Chondrocyte (in vitro differentiated cells): ENCODE measurements around the gene PRH1. TPM values are rescaled to one million over a fixed set of nuclear protein-coding genes. Genes with fewer than 3 reads are reported as not detected.

Experiments
- DNase-seq: peaks from one replicate; pipeline ENCODE4 v3.0.0; 2021; ENCODE audit warnings: mixed read lengths, low spot score
- H3K27ac Mint-ChIP-seq: one replicate; pipeline ENCODE4 v1.8.0; 2021; ENCODE audit warnings: mild to moderate bottlenecking, moderate library complexity, mixed read lengths; ENCODE audit not compliant: unreplicated experiment
- H3K27me3 Mint-ChIP-seq: 2 replicates; pipeline ENCODE4 v1.8.0; 2021; ENCODE audit warnings: low read depth, mixed read lengths
- H3K36me3 Mint-ChIP-seq: 2 replicates; pipeline ENCODE4 v1.8.0; 2021; ENCODE audit warnings: low read depth, mixed read lengths
- H3K4me1 Mint-ChIP-seq: 2 replicates; pipeline ENCODE4 v1.8.0; 2021; ENCODE audit warnings: low read depth, mild to moderate bottlenecking, mixed read lengths
- H3K4me3 Mint-ChIP-seq: one replicate; pipeline ENCODE4 v1.8.0; 2021; ENCODE audit warnings: mild to moderate bottlenecking, moderate library complexity, mixed read lengths; ENCODE audit not compliant: unreplicated experiment
- H3K9me3 Mint-ChIP-seq: 2 replicates; pipeline ENCODE4 v1.8.0; 2021; ENCODE audit warnings: low read depth, mixed read lengths
- CTCF ChIP-seq: fragments of 200-600 bp; sonication (generic); IDR thresholded peaks from 2 replicates; pipeline ENCODE4 v1.5.0; 2021; ENCODE audit warnings: antibody characterized with exemption, mild to moderate bottlenecking, moderate library complexity
- long read RNA-seq: library from polyadenylated mRNA; stranded (forward); transcript quantifications from one replicate; pipeline ENCODE4 v2.0.0, GENCODE V29; 2021
- total RNA-seq: library from RNA; stranded (reverse); gene quantifications from 3 replicates; pipeline ENCODE4 v1.2.1, GENCODE V29; 2021

Gene PRH1
- total RNA-seq = 7.2 to 13.6 TPM (median 12.1 TPM) in 3 replicates
- long read RNA-seq, partial matches to known transcripts = 0 of 5 reads
- long read RNA-seq, other reads (novel, unspliced or antisense) = 5 of 5 reads

- no peaks in the 10 kb centered on the region for H3K4me1 Mint-ChIP-seq
- peaks cover 6% of the 10 kb centered on the region for H3K36me3 Mint-ChIP-seq
- no peak for DNase-seq
- H3K27ac Mint-ChIP-seq = no peak within 1 kb of the TSS
- no peak within 1 kb of the TSS for H3K4me3 Mint-ChIP-seq
- no peak for TF ChIP-seq CTCF
- H3K9me3 Mint-ChIP-seq = no peaks in the 10 kb centered on the region
- H3K27me3 Mint-ChIP-seq = no peaks in the 10 kb centered on the region
These were observed at the start of gene PRH1 for GRCh38 chr12:10884086-10884725. PRH1 (minus strand) TSS chr12:10884255; CDS start chr12:10884217, 38 bp downstream.

GRCh38 chr12:10928746-10929286, 44.8 kb upstream of the PRH1 start, which contains the start of gene PRH2:
PRH2 (plus strand) TSS chr12:10929236; CDS start chr12:10929274, 38 bp downstream.
- no peaks in the 10 kb centered on the region for H3K27me3 Mint-ChIP-seq
- no peaks in the 10 kb centered on the region for H3K9me3 Mint-ChIP-seq
- no peak within 1 kb of the TSS for H3K27ac Mint-ChIP-seq
- no peak within 1 kb of the TSS for H3K4me3 Mint-ChIP-seq
- DNase-seq = no peak
- no peaks in the 10 kb centered on the region for H3K4me1 Mint-ChIP-seq
- TF ChIP-seq CTCF = no peak
- H3K36me3 Mint-ChIP-seq = no peaks in the 10 kb centered on the region

GRCh38 chr12:10926269-10926668, 42.2 kb upstream of the PRH1 start:
- H3K4me3 Mint-ChIP-seq = no peak overlapping the region
- no peaks in the 10 kb centered on the region for H3K36me3 Mint-ChIP-seq
- no peaks in the 10 kb centered on the region for H3K4me1 Mint-ChIP-seq
- DNase-seq = no peak
- H3K27ac Mint-ChIP-seq = no peak overlapping the region
- no peak for TF ChIP-seq CTCF
- H3K9me3 Mint-ChIP-seq = no peaks in the 10 kb centered on the region
- no peaks in the 10 kb centered on the region for H3K27me3 Mint-ChIP-seq

- Mint-ChIP-seq H3K27me3 (no peaks in the 10 kb centered on the region), H3K27ac (no peak overlapping the region), H3K36me3 (no peaks in the 10 kb centered on the region), H3K4me1 (no peaks in the 10 kb centered on the region), H3K4me3 (no peak overlapping the region), H3K9me3 (no peaks in the 10 kb centered on the region)
- no peak for TF ChIP-seq CTCF
- no peak for DNase-seq
These were observed 35.8 kb upstream of the PRH1 start for GRCh38 chr12:10919809-10920208.

GRCh38 chr12:10910380-10910779, 26.3 kb upstream of the PRH1 start:
- no peak overlapping the region for H3K4me3 Mint-ChIP-seq
- peaks cover 2% of the 10 kb centered on the region for H3K36me3 Mint-ChIP-seq
- TF ChIP-seq CTCF = no peak
- H3K27me3 Mint-ChIP-seq = no peaks in the 10 kb centered on the region
- no peaks in the 10 kb centered on the region for H3K4me1 Mint-ChIP-seq
- H3K27ac Mint-ChIP-seq = no peak overlapping the region
- DNase-seq = no peak
- H3K9me3 Mint-ChIP-seq = peaks cover 2% of the 10 kb centered on the region
